Suprapubic skin (tissue), 4 donors: Measurements from ENCODE around the gene FNBP1L. TPM values are rescaled to one million over a fixed set of nuclear protein-coding genes. Genes with fewer than 3 reads are reported as not detected.

Experiments used
- DNase-seq, 2 donors: peaks; one replicate each; pipeline ENCODE4 v3.0.0-alpha.2; 2019; ENCODE audit warnings: low spot score in 2 of 2
- H3K27ac ChIP-seq: fragments of 200-600 bp; sonication (generic); one replicate; pipeline ENCODE4 v1.5.1; 2019
- H3K27me3 ChIP-seq: fragments of 200-600 bp; sonication (generic); one replicate; pipeline ENCODE4 v1.5.1; 2019
- H3K36me3 ChIP-seq: fragments of 200-600 bp; sonication (generic); one replicate; pipeline ENCODE4 v1.5.1; 2019
- H3K4me1 ChIP-seq: fragments of 200-600 bp; sonication (generic); one replicate; pipeline ENCODE4 v1.5.1; 2019
- H3K4me3 ChIP-seq: fragments of 200-600 bp; sonication (generic); one replicate; pipeline ENCODE4 v1.5.1; 2019; ENCODE audit warnings: mild to moderate bottlenecking
- H3K9me3 ChIP-seq: fragments of 200-600 bp; sonication (generic); one replicate; pipeline ENCODE4 v1.5.1; 2019
- CTCF ChIP-seq, 2 donors: fragments of 200-600 bp in 1 of 2; fragments of 450-650 bp in 1 of 2; sonication (generic) in 1 of 2; IDR thresholded peaks; one replicate each; pipeline ENCODE4 v1.5.1; 2016 to 2019; ENCODE audit warnings: antibody characterized with exemption in 2 of 2, mild to moderate bottlenecking in 1 of 2, moderate library complexity in 1 of 2
- EP300 ChIP-seq: sonication (generic); formaldehyde crosslinking; IDR thresholded peaks from one replicate; pipeline ENCODE4 v1.6.1; 2017; ENCODE audit warnings: antibody characterized with exemption
- POLR2A ChIP-seq, 2 donors: fragments of 450-650 bp; IDR thresholded peaks; one replicate each; pipeline ENCODE4 v1.6.1; 2017; ENCODE audit warnings: antibody characterized with exemption in 2 of 2, mild to moderate bottlenecking in 2 of 2, moderate library complexity in 2 of 2
- POLR2AphosphoS5 ChIP-seq, 3 donors: sonication (generic); formaldehyde crosslinking; IDR thresholded peaks; one replicate each; pipeline ENCODE4 v1.6.1; 2017; ENCODE audit warnings: antibody characterized with exemption in 3 of 3
- WGBS: methylation state at CpG from one replicate; pipeline ENCODE4 v1.1.5; 2018; 5-methylcytosine and 5-hydroxymethylcytosine counted together
- total RNA-seq, 4 donors: library from RNA; depleted of rRNA; stranded (reverse); fragments of >200 nt; gene quantifications; one replicate each; pipeline ENCODE4 v1.1.0, GENCODE V29; 2016

The FNBP1L gene
- total RNA-seq, 4 donors from 2014 or later = 18.6 to 60.8 (median 25.2) TPM

- H3K4me1 ChIP-seq = no peaks in the 10 kb centered on the region
- WGBS = 54% methylated on average over 1 of the region's 1 CpG
Measured at GRCh38 chr1:93502571-93502970, 54.7 kb downstream of the FNBP1L start.

GRCh38 chr1:93503163-93503562, 55.2 kb downstream of the FNBP1L start:
- Histone ChIP-seq H3K4me3 (no peak overlapping the region), H3K4me1 (no peaks in the 10 kb centered on the region), H3K36me3 (no peaks in the 10 kb centered on the region), H3K27ac (no peak overlapping the region), H3K27me3 (no peaks in the 10 kb centered on the region), H3K9me3 (no peaks in the 10 kb centered on the region)
- TF ChIP-seq POLR2A (IDR thresholded peaks at IDR 0.05) (no peak), CTCF (IDR thresholded peaks at IDR 0.05) (no peak), POLR2AphosphoS5 (IDR thresholded peaks at IDR 0.05) (no peak), EP300 (no peak)
- WGBS = 93% methylated on average over 3 of the region's 3 CpGs
- no peak for DNase-seq

More at GRCh38 chr1:93502571-93502970, 54.7 kb downstream of the FNBP1L start:
- Histone ChIP-seq H3K27me3 (no peaks in the 10 kb centered on the region), H3K36me3 (no peaks in the 10 kb centered on the region), H3K27ac (no peak overlapping the region), H3K9me3 (no peaks in the 10 kb centered on the region), H3K4me3 (no peak overlapping the region)
- no peak for DNase-seq
- no peak for TF ChIP-seq CTCF (IDR thresholded peaks at IDR 0.05)
- TF ChIP-seq POLR2AphosphoS5 (IDR thresholded peaks at IDR 0.05) = no peak
- no peak for TF ChIP-seq POLR2A (IDR thresholded peaks at IDR 0.05)

GRCh38 chr1:93503816-93504215, 55.9 kb downstream of the FNBP1L start:
- Histone ChIP-seq H3K4me3 (no peak overlapping the region), H3K27me3 (no peaks in the 10 kb centered on the region), H3K36me3 (no peaks in the 10 kb centered on the region), H3K9me3 (no peaks in the 10 kb centered on the region), H3K4me1 (no peaks in the 10 kb centered on the region), H3K27ac (no peak overlapping the region)
- TF ChIP-seq POLR2AphosphoS5 (IDR thresholded peaks at IDR 0.05) (no peak), EP300 (no peak), POLR2A (IDR thresholded peaks at IDR 0.05) (no peak), CTCF (IDR thresholded peaks at IDR 0.05) (no peak)
- DNase-seq = no peak

- Histone ChIP-seq H3K9me3 (no peaks in the 10 kb centered on the region), H3K36me3 (peaks cover 3% of the 10 kb centered on the region), H3K4me3 (no peak overlapping the region), H3K27ac (no peak overlapping the region), H3K4me1 (no peaks in the 10 kb centered on the region), H3K27me3 (no peaks in the 10 kb centered on the region)
- DNase-seq = no peak
- 93% methylated on average over 8 of the region's 8 CpGs for WGBS
- TF ChIP-seq EP300 (no peak), POLR2A (IDR thresholded peaks at IDR 0.05) (no peak), POLR2AphosphoS5 (IDR thresholded peaks at IDR 0.05) (no peak), CTCF (IDR thresholded peaks at IDR 0.05) (no peak)
Measured at GRCh38 chr1:93504247-93505033, 56.5 kb downstream of the FNBP1L start.

DNA sequence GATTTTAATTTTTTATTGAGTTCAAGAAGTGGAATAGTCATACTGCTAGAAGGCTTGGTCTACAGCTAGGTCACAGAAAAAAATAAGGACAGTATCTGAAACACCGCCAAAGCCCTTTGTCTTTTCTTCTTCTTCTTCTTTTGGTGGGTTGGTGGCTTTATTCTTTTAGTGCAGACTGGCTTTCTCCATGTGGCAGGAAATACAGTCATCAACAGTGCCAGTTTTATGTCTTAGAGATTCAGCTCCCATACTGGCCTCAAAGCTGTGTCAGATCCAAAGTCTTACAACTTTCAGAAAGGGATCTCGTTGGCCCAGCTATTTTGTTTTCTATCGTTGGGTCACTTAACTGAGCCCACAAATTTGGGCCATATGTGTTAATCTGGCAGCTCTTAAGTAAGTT, 58.2 kb downstream of the FNBP1L start:
- 79% methylated on average over 3 of the region's 3 CpGs for WGBS
- no peaks in the 10 kb centered on the region for H3K27me3 ChIP-seq
- no peak overlapping the region for H3K27ac ChIP-seq

More for the DNA sequence above, 58.2 kb downstream of the FNBP1L start:
- DNase-seq = no peak
- Histone ChIP-seq H3K4me1 (no peaks in the 10 kb centered on the region), H3K9me3 (no peaks in the 10 kb centered on the region), H3K4me3 (no peak overlapping the region), H3K36me3 (peaks cover 3% of the 10 kb centered on the region)
- TF ChIP-seq POLR2AphosphoS5 (IDR thresholded peaks at IDR 0.05) (no peak), EP300 (no peak)
